Measurements from ENCODE around the gene BTBD16. TPM values are rescaled to one million over a fixed set of nuclear protein-coding genes. Genes with fewer than 3 reads are reported as not detected.

Gene BTBD16
- total and polyA plus RNA-seq, 2 experiments from 2014 or later: 0.47 to 0.74 TPM

DNA sequence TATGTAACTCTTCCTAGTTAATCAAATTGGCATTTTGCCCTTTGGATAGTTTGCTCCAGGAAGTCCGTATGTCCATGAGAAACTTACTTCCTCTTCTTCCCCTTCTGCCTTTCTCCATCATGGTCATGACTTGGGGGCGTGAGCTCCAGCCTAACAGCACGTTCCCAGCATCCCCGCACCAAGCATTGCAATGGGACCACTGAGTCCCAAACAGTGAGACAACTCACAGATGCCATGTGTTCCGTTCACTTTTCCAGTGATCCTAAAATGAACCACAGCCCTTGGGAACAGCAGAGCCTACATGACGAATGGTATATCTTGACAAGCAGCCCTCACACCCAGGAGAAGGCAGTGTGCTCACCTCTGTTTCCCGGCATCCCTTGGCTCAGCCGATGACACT is 10.7 kb downstream of the BTBD16 start:
- no peak overlapping the region for H3K27ac ChIP-seq
- TF ChIP-seq EZH2phosphoT487 (IDR thresholded peaks at IDR 0.05; ENCODE audit: low read depth, severe bottlenecking, unreplicated experiment) (no peak), EZH2 (IDR thresholded peaks at IDR 0.05; ENCODE audit: borderline replicate concordance) (no peak)
- TF ChIP-seq, protein P1, sequence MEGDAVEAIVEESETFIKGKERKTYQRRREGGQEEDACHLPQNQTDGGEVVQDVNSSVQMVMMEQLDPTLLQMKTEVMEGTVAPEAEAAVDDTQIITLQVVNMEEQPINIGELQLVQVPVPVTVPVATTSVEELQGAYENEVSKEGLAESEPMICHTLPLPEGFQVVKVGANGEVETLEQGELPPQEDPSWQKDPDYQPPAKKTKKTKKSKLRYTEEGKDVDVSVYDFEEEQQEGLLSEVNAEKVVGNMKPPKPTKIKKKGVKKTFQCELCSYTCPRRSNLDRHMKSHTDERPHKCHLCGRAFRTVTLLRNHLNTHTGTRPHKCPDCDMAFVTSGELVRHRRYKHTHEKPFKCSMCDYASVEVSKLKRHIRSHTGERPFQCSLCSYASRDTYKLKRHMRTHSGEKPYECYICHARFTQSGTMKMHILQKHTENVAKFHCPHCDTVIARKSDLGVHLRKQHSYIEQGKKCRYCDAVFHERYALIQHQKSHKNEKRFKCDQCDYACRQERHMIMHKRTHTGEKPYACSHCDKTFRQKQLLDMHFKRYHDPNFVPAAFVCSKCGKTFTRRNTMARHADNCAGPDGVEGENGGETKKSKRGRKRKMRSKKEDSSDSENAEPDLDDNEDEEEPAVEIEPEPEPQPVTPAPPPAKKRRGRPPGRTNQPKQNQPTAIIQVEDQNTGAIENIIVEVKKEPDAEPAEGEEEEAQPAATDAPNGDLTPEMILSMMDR (IDR thresholded peaks at IDR 0.05; ENCODE audit: poor library complexity): no peak
- H3K9me2 ChIP-seq (replicated peaks; ENCODE audit: insufficient read depth): no peaks in the 10 kb centered on the region
- DNase-seq (ENCODE audit: low spot score): no peak
- WGBS (ENCODE audit: low lambda C conversion rate, missing lambda C conversion rate): 93% methylated on average over 8 of the region's 8 CpGs
- H3K4me3 ChIP-seq: no peak overlapping the region
- H2AFZ ChIP-seq: no peak overlapping the region
- H3K9me3 ChIP-seq (ENCODE audit: low read depth): no peaks in the 10 kb centered on the region
- H3K36me3 ChIP-seq (replicated peaks; ENCODE audit: insufficient read depth, low read depth): no peaks in the 10 kb centered on the region
- no peaks in the 10 kb centered on the region for H3K4me1 ChIP-seq (ENCODE audit: insufficient read depth)
- H3K79me2 ChIP-seq: no peaks in the 10 kb centered on the region
- H4K20me1 ChIP-seq (ENCODE audit: insufficient read depth, poor library complexity, severe bottlenecking): no peaks in the 10 kb centered on the region
- H3K4me2 ChIP-seq: no peak overlapping the region
- H3K27me3 ChIP-seq: no peaks in the 10 kb centered on the region

DNA sequence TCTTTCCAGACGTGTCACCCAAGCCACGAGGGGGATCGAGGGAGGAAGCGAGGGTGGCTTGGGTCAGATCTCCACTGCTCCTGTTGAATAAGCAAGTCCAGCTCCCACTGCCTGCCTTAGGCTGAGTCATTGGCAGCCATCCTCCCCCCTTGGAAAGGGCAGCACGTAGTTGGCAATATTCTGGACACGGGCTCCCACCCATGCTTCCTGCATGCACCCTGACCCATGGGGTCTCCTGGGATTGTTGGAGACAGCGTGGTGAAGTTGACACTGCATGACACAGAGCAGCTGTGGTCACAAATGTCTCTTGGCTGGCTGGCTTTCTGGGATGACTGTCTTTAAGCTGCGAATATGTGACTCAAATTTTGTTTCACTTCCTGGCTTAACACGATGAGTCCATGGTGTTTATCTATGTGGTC is 11.2 kb downstream of the BTBD16 start:
- Histone ChIP-seq H2AFZ (no peak overlapping the region), H3K4me3 (no peak overlapping the region), H3K4me2 (no peak overlapping the region), H3K9me2 (replicated peaks; ENCODE audit: insufficient read depth) (no peaks in the 10 kb centered on the region), H3K4me1 (ENCODE audit: insufficient read depth) (no peaks in the 10 kb centered on the region), H3K36me3 (replicated peaks; ENCODE audit: insufficient read depth, low read depth) (no peaks in the 10 kb centered on the region), H3K79me2 (no peaks in the 10 kb centered on the region), H3K27me3 (no peaks in the 10 kb centered on the region), H3K9me3 (ENCODE audit: low read depth) (no peaks in the 10 kb centered on the region), H4K20me1 (ENCODE audit: insufficient read depth, poor library complexity, severe bottlenecking) (no peaks in the 10 kb centered on the region), H3K27ac (no peak overlapping the region)
- TF ChIP-seq, protein P1 (IDR thresholded peaks at IDR 0.05; ENCODE audit: poor library complexity): no peak
- no peak for TF ChIP-seq EZH2phosphoT487 (IDR thresholded peaks at IDR 0.05; ENCODE audit: low read depth, severe bottlenecking, unreplicated experiment)
- no peak for TF ChIP-seq EZH2 (IDR thresholded peaks at IDR 0.05; ENCODE audit: borderline replicate concordance)
- 90% methylated on average over 9 of the region's 9 CpGs for WGBS (ENCODE audit: low lambda C conversion rate, missing lambda C conversion rate)
- no peak for DNase-seq (ENCODE audit: low spot score)

DNA sequence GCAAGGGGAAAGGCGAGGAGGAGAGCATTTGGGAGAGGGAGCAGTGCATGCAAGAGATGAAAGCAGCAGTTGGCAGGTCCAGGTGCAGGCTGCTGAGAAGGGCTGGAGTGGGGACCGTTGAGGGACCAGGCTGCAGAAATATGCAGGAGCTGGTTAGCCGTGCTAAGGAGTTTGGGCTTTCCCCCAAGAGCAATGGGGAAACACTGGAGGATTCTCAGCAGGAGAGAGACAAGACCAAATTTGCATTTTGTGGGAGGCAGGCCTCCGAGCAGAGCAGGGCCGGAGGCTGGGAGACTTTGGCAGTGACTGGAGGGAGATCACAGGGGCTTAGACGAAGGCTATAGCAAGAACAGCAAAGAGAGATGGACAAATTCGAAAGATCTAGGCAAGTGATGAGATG is 11.8 kb downstream of the BTBD16 start:
- Histone ChIP-seq H3K4me3 (no peak overlapping the region), H4K20me1 (ENCODE audit: insufficient read depth, poor library complexity, severe bottlenecking) (no peaks in the 10 kb centered on the region), H3K27me3 (no peaks in the 10 kb centered on the region), H3K27ac (no peak overlapping the region), H3K36me3 (replicated peaks; ENCODE audit: insufficient read depth, low read depth) (no peaks in the 10 kb centered on the region), H3K4me1 (ENCODE audit: insufficient read depth) (no peaks in the 10 kb centered on the region), H3K4me2 (no peak overlapping the region), H3K9me3 (ENCODE audit: low read depth) (no peaks in the 10 kb centered on the region), H3K9me2 (replicated peaks; ENCODE audit: insufficient read depth) (no peaks in the 10 kb centered on the region), H3K79me2 (no peaks in the 10 kb centered on the region), H2AFZ (no peak overlapping the region)
- TF ChIP-seq EZH2phosphoT487 (IDR thresholded peaks at IDR 0.05; ENCODE audit: low read depth, severe bottlenecking, unreplicated experiment) (no peak), EZH2 (IDR thresholded peaks at IDR 0.05; ENCODE audit: borderline replicate concordance) (no peak)
- TF ChIP-seq, protein P1 (IDR thresholded peaks at IDR 0.05; ENCODE audit: poor library complexity): no peak
- 70% methylated on average over 7 of the region's 7 CpGs for WGBS (ENCODE audit: low lambda C conversion rate, missing lambda C conversion rate)
- no peak for DNase-seq (ENCODE audit: low spot score)
